ENCODE data around the gene DHX30. TPM values are rescaled to one million over a fixed set of nuclear protein-coding genes. Genes with fewer than 3 reads are reported as not detected.

Gene DHX30
- polyA plus RNA-seq, 6 donors from 2014 or later = 25.5 to 43.5 (median 28.1) TPM

DNA sequence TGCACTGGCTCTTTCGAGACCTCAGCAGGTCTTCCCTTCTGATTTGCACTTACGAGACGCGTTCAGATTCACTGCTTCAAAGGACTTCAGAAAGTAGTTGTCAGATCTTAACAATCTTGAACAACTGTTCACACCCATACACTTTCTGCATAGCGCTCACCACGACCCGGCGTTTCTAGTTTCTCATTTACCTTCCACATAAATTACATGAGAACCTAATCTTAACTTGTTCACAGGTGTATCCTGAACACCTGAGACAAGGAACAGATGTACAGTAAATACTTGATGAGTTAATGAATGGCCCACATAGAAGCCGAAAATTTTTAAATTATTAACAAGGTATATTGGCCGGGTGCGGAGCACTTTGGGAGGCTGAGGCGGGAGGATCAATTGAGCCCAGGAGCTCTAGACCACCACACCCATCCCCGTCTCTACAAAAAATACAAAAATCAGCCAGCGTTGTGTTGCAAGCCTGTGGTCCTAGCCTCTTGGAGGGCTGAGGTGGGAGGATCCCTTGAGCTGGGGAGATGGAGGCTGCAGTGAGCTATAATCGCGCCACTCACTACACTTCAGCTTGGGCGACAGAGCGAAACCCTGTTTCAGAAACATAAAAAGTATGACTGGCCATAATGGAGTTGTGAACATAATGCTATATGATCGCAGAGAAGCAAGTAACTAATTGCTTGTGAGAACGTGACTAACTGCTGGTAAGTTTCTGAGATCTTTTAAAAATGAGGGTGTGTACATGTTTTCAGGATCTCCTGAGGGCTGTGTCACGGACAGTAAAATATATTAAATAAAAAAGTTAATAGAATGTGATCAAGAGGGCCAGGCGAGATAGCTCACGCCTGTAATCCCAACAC, 20.3 kb upstream of the DHX30 start:
- Mint-ChIP-seq H3K4me3 (peak overlapping the region; percentile 93 to 100 (median 96)), H3K9me3 (no peaks in the 10 kb centered on the region), H3K27ac (peak overlapping the region; percentile 93 to 97 (median 96)), H3K27me3 (no peaks in the 10 kb centered on the region), H3K36me3 (no peaks in the 10 kb centered on the region), H3K4me1 (peaks cover 19 to 33% (median 29%) of the 10 kb centered on the region in 3 donors)
- DNase-seq = no peak
- no peak for ATAC-seq (ENCODE audit: low read depth in 2 of 2)

DNA sequence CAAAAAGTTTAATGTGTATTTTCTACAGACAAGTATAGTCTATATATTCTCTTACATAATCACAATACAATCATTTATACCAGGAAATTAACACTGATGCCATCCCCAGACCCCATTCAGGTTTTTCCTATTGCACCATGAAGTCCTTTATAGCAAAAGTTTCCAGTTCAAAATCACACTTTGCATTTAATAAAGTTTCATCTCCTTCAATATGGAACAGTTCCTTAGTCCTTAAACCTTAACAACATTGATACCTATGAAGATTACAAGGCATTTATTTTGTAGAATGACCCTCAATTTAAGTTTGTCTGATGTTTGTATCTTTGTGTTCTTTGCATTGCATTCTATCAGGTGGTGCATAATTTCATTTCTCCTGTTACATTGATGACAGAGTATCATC, 19.3 kb upstream of the DHX30 start:
- Mint-ChIP-seq H3K4me3 (peak overlapping the region in 4 of 8 donors; percentile 5 to 54 (median 22)), H3K9me3 (no peaks in the 10 kb centered on the region), H3K36me3 (no peaks in the 10 kb centered on the region), H3K27ac (no peak overlapping the region), H3K4me1 (peaks cover 19 to 41% (median 29%) of the 10 kb centered on the region in 3 donors), H3K27me3 (no peaks in the 10 kb centered on the region)
- DNase-seq = no peak
- ATAC-seq (ENCODE audit: low read depth in 2 of 2) = no peak

DNA sequence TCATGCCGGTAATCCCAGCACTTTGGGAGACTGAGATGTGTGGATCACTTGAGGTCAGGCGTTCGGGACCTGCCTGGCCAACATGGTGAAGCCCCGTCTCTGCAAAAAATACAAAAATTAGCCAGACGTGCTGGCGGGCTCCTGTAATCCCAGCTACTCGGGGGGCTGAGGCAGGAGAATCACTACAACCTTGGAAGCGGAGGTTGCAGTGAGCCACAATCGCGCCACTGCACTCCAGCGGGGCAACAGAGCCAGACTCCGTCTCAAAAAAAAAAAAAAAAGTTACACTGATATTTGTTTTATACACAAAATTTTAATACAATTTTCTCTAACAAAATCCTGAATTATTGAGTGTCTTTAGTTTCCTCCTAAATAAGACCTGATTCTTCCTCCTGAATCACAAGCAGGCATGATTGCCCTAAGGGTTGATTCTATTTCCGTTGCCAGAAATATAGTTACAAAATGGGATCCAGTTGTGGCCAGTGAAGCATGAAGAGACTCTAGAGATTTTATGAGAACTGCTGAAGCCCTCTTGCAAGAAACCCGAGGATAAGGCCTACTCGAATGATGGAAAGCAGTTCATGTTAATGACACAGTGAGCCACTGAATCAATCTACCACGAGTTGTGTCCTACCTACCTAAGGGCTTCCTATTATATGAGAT, 11.6 kb upstream of the DHX30 start:
- H3K4me3 Mint-ChIP-seq = no peak overlapping the region
- H3K36me3 Mint-ChIP-seq = no peaks in the 10 kb centered on the region
- DNase-seq (no peak), ATAC-seq (ENCODE audit: low read depth in 2 of 2) (no peak)
- H3K9me3 Mint-ChIP-seq = peaks cover 0 to 3% (median 0%) of the 10 kb centered on the region in 7 donors
- peaks cover 0 to 16% (median 5%) of the 10 kb centered on the region in 3 donors for H3K4me1 Mint-ChIP-seq
- H3K27me3 Mint-ChIP-seq = no peaks in the 10 kb centered on the region
- H3K27ac Mint-ChIP-seq = no peak overlapping the region

DNA sequence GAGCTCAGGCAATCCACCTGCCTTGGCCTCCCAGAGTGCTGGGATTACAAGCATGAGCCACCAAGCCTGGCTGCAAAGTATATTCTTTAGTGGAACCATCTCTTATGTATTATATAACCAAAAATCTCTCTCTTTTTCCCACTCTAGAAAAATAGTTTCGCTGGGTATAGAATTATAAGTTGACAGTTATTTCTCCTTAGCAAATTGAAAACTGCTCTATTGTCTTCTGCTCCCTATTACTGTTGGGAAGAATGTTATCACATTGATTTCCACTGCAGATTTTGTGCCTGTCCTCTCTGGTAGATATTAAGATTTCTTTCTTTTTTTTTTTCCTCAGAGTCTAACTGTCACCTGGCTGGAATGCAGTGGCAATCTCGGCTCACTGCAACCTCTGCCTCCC, 10.2 kb upstream of the DHX30 start:
- Mint-ChIP-seq H3K4me1 (peaks cover 0 to 16% (median 5%) of the 10 kb centered on the region in 3 donors), H3K27ac (no peak overlapping the region), H3K4me3 (peak overlapping the region in 1 of 8 donors; percentile 30), H3K36me3 (no peaks in the 10 kb centered on the region), H3K9me3 (peaks cover 0 to 3% (median 0%) of the 10 kb centered on the region in 7 donors), H3K27me3 (no peaks in the 10 kb centered on the region)
- ATAC-seq (ENCODE audit: low read depth in 2 of 2) (no peak), DNase-seq (no peak)

DNA sequence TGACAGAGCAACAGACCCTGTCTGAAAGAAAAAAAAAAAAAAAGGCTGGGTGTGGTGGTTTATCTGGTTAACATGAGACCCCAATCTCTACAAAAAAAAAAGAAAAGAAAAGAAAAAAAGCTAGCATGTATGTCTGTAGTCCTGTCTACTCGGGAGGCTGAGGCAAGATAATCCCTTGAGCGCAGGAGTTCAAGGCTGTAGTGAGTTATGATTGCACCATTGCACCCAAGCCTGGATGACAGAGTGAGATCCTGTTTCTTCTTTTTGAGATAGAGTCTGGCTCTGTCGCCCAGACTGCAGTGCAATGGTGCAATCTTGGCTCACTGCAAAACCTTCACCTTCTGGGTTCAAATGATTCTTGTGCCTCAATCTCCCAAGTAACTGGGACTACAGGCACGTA, 8.4 kb upstream of the DHX30 start:
- ATAC-seq (ENCODE audit: low read depth in 2 of 2) (no peak), DNase-seq (no peak)
- H3K9me3 Mint-ChIP-seq = peaks cover 0 to 3% (median 0%) of the 10 kb centered on the region in 7 donors
- no peak overlapping the region for H3K4me3 Mint-ChIP-seq
- H3K27ac Mint-ChIP-seq = peak overlapping the region in 1 of 6 donors; percentile 72
- no peaks in the 10 kb centered on the region for H3K36me3 Mint-ChIP-seq
- H3K27me3 Mint-ChIP-seq = no peaks in the 10 kb centered on the region
- no peaks in the 10 kb centered on the region for H3K4me1 Mint-ChIP-seq

DNA sequence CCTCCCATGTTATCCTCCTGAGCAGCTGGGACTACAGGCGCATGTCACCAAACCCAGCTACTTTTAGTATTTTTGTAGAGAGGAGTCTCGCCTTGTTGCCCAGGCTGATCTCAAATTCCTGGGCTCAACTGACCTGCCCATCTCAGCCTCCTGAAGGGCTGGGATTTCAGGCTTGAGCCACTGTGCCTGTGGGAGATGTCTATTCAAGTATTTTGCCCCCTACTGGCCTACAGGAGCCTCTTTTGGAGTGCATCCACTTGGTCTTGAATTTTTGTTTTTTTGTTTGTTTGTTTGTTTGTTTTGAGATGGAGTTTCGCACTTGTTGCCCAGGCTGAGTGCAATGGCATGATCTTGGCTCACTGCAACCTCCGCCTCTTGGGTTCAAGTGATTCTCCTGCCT, 3.2 kb upstream of the DHX30 start:
- no peak for DNase-seq

DNA sequence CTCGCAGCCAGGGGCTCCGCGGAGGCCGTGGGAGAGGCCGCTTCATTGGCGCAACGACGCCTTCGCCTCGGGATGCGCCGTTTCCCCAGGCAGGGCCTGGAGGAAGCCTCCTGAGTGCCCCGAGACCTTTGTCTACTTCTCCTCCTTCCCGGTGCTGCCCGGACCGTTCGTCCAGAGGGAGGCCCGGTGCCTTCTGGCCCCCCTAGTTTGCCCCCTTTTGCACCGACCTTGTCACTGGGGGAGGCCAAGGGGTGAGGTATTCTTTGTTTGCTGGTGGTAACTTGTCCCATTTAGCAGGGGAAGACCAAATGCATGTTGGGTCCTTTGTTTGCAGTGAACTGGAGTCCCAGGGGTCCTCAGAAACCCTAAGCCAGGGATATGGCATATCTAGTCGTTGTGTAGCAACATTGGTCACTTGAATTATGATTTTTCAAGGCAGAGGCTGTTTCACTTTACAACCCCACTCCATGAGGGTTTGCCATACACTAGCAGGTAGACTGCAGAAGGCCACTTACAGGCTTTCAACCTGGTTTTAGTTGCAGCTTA, 615 bp downstream of the DHX30 start:
- DNase-seq = no peak
- no peaks in the 10 kb centered on the region for H3K36me3 Mint-ChIP-seq
- H3K4me3 Mint-ChIP-seq = peak overlapping the region; percentile 91 to 97 (median 94)
- H3K9me3 Mint-ChIP-seq = no peaks in the 10 kb centered on the region
- H3K27me3 Mint-ChIP-seq = no peaks in the 10 kb centered on the region
- peak overlapping the region; percentile 85 to 95 (median 92) for H3K27ac Mint-ChIP-seq
- ATAC-seq (ENCODE audit: low read depth in 2 of 2) = no peak
- peaks cover 4 to 17% (median 10%) of the 10 kb centered on the region in 3 donors for H3K4me1 Mint-ChIP-seq

More for the DNA sequence above, 3.2 kb upstream of the DHX30 start:
- Mint-ChIP-seq H3K4me1 (peaks cover 4 to 17% (median 10%) of the 10 kb centered on the region in 3 donors), H3K27ac (no peak overlapping the region), H3K9me3 (no peaks in the 10 kb centered on the region), H3K4me3 (peak overlapping the region in 2 of 8 donors; percentile 78 to 95), H3K27me3 (no peaks in the 10 kb centered on the region), H3K36me3 (no peaks in the 10 kb centered on the region)
- ATAC-seq (ENCODE audit: low read depth in 2 of 2) = no peak

DNA sequence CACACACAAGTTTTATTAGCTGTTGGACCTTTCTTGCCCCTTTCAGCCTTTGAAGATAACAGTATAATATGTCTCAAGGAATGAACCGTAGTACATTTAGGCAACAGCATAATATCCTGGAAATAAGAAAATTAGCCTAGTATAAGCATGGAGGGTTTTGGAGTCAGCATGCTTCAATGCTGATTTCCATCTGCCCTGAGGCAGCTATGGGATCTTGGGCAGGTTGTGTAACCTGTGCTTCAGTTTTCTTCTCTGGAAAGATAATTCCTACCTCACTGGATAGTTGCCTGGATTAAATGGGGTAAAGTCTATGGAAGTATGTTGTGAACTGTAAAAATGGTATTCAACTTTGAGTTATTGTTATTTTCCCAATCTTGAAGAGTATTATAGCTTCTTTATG, 1.6 kb downstream of the DHX30 start:
- DNase-seq = no peak
- ATAC-seq (ENCODE audit: low read depth in 2 of 2) = no peak
- peaks cover 4 to 17% (median 10%) of the 10 kb centered on the region in 3 donors for H3K4me1 Mint-ChIP-seq
- no peaks in the 10 kb centered on the region for H3K27me3 Mint-ChIP-seq
- H3K4me3 Mint-ChIP-seq = peak overlapping the region in 7 of 8 donors; percentile 22 to 95 (median 91)
- H3K36me3 Mint-ChIP-seq = no peaks in the 10 kb centered on the region
- no peak overlapping the region for H3K27ac Mint-ChIP-seq
- no peaks in the 10 kb centered on the region for H3K9me3 Mint-ChIP-seq

DNA sequence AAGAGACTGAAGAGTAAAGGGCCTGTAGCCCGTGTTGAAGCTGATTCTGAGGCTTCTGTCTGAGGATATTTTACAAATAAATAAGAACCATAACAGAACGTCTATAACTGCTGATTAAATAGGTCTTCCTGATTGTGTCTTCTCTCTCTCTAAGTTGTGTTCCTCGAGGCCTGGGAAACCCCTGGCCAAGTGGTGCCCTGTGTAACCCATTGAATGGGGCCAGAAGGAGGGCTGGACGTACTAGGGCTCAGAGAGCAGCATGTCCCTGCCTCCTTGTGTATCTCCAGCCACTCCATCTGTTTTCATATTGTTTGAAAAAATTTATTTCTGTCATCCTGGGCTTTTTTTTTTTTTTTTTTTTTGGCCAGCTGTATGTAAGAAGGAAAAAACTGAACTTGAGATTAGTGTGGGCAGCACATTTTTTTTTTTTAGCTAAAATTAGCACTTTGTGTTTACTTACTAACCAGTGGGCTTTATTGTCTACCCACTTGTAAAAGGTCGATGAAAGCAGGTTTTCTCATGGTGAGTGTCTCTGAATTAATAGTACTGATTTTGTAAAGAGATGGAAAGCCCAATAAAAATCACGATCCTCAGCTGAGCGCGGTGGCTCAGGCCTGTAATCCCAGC, 10.7 kb downstream of the DHX30 start:
- H3K9me3 Mint-ChIP-seq = no peaks in the 10 kb centered on the region
- H3K27me3 Mint-ChIP-seq = no peaks in the 10 kb centered on the region
- DNase-seq (no peak), ATAC-seq (ENCODE audit: low read depth in 2 of 2) (no peak)
- peak overlapping the region in 2 of 6 donors; percentile 15 to 47 for H3K27ac Mint-ChIP-seq
- no peak overlapping the region for H3K4me3 Mint-ChIP-seq
- H3K36me3 Mint-ChIP-seq = peaks cover 6 to 11% of the 10 kb centered on the region in 2 donors
- no peaks in the 10 kb centered on the region for H3K4me1 Mint-ChIP-seq

DNA sequence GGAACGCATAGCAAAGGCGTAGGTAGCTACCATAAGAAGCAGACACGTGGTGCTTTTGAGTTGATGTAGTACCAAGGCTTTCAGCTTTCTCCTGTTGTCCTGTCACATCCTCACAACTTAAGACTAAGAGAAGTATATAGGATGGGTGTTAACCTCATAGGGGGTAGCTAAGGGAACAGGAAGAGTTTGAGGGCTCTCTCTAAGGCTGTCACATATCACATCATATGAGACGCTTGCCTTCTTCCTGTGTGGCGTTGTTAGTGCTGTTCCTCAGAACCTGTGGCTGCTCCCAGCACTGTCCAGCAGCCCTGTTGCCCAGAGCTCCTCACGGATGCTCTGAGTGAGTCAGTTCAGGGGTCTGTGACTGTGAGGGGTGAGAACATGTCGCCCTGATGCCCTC, 14.7 kb downstream of the DHX30 start:
- no peaks in the 10 kb centered on the region for H3K4me1 Mint-ChIP-seq
- H3K4me3 Mint-ChIP-seq = no peak overlapping the region
- H3K36me3 Mint-ChIP-seq = no peaks in the 10 kb centered on the region
- H3K27ac Mint-ChIP-seq = no peak overlapping the region
- H3K9me3 Mint-ChIP-seq = no peaks in the 10 kb centered on the region
- ATAC-seq (ENCODE audit: low read depth in 2 of 2) (no peak), DNase-seq (no peak)
- no peaks in the 10 kb centered on the region for H3K27me3 Mint-ChIP-seq

DNA sequence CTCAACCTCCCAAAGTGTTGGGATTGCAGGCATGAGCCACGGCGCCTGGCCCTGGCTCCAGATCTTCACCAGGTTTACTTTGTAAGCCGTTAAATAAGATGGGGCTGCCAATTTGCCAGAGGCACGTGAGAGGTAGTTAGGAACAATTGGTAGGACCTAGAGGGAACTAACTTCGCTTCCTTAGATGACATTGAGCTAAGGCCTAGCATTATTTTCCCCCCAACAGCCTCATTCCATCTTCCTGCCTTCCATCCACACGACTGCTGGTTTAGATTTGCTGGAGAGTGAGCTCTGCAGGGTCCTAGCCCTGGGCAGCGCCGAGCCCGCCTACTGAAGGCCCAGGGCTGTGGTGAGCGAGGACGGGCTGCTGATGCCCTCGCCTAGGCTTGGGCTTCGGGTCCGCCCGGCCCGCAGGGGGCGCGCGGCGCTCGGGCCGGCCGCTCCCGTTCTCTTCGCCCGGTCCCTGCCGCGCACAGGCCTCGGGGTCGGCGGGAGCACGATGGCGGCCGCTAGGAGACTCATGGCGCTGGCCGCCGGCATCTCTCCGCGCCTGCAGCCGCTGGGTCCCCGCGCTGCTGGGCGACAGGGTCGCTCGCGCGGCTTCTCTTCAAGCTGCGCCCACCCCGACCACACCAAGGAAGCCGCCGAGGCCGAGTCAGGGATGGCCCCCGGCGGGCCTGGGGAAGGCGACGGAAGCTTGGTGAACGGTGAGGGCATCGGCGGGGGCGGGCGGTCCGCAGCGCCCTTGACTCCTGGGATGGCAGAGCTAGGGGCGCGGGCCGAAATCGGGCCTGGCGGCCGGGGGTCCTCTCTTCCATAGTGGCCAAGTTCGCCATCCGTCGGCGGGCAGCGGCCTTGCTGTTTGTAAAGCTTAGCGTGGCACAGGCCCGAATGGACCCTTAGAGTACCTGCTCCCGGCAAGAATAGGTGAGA, 21.9 kb downstream of the DHX30 start:
- peak; percentile 99 for ATAC-seq (ENCODE audit: low read depth in 2 of 2)
- peaks cover 17 to 39% (median 38%) of the 10 kb centered on the region in 3 donors for H3K4me1 Mint-ChIP-seq
- peak overlapping the region; percentile 67 to 91 (median 86) for H3K27ac Mint-ChIP-seq
- DNase-seq = peak; percentile 83
- H3K36me3 Mint-ChIP-seq = peaks cover 0 to 5% of the 10 kb centered on the region in 2 donors
- H3K9me3 Mint-ChIP-seq = no peaks in the 10 kb centered on the region
- no peaks in the 10 kb centered on the region for H3K27me3 Mint-ChIP-seq
- peak overlapping the region; percentile 85 to 95 (median 90) for H3K4me3 Mint-ChIP-seq

DNA sequence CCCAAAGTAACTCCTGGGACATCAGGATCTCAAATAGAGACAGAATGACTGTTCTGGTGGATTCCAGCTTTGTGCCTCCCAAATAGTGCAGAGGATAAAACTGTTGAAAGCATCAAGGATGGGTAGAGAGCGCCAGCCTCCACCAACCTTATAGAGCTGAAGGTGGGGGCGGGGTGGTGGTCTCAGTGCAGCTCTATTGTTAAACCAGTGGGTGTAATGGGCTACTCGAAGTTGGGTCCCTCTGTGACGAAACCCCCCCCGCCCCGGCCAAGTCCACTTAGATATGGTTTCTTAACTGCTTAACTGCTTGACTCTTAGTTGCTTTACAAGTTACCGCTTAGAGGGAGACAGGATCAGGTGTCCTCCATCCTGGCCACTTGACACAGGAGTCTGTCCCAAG, 22.7 kb downstream of the DHX30 start:
- Mint-ChIP-seq H3K27ac (peak overlapping the region in 5 of 6 donors; percentile 14 to 91 (median 88)), H3K4me1 (peaks cover 17 to 40% (median 38%) of the 10 kb centered on the region in 3 donors), H3K27me3 (no peaks in the 10 kb centered on the region), H3K4me3 (peak overlapping the region; percentile 85 to 95 (median 90)), H3K9me3 (no peaks in the 10 kb centered on the region), H3K36me3 (peaks cover 2 to 5% of the 10 kb centered on the region in 2 donors)
- DNase-seq (no peak), ATAC-seq (ENCODE audit: low read depth in 2 of 2) (no peak)
